ENCODE data around the gene PIN1. TPM values are rescaled to one million over a fixed set of nuclear protein-coding genes. Genes with fewer than 3 reads are reported as not detected.

PIN1 gene
- total and polyA plus RNA-seq, 5 donors from 2014 or later, result 72.0 to 135 (median 101) TPM

DNA sequence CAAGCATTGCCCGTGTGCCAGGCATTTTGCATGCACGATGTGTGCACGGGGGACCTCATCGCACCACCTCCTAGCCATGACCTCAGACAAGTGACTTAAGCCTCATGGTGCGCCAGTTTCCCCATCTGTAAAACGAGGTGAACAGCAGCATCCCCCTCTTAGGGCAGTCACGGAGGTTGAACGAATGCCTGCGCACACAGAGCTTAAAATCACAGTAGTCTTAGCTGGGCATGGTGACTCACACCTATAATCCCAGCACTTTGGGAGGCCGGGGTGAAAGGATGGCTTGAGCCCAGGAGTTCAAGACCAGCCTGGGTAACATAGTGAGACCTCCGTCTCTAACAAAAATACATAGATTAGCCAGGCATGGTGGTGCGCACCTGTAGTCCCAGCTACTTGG, 48.6 kb downstream of the PIN1 start:
- peaks cover 9% of the 10 kb centered on the region for H3K27me3 Mint-ChIP-seq
- H3K9me3 ChIP-seq (ENCODE audit: control insufficient read depth in 2 of 2, low read length in 2 of 2), result no peaks in the 10 kb centered on the region
- no peak overlapping the region for H3K27ac ChIP-seq (ENCODE audit: insufficient read depth, low read length, poor library complexity, severe bottlenecking)
- no peaks in the 10 kb centered on the region for H3K36me3 ChIP-seq (ENCODE audit: control insufficient read depth, insufficient read depth, low read length)
- peaks cover 0 to 1% (median 0%) of the 10 kb centered on the region in 7 donors for H3K9me3 Mint-ChIP-seq
- no peaks in the 10 kb centered on the region for H3K27me3 ChIP-seq (ENCODE audit: control insufficient read depth, insufficient read depth, low read length)
- DNase-seq (no peak), ATAC-seq (ENCODE audit: low read depth in 2 of 2) (no peak)
- no peaks in the 10 kb centered on the region for H3K36me3 Mint-ChIP-seq
- H3K4me3 ChIP-seq (ENCODE audit: low read depth, low read length), result no peak overlapping the region
- peaks cover 0 to 2% (median 0%) of the 10 kb centered on the region in 4 donors for H3K4me1 Mint-ChIP-seq
- no peak overlapping the region for H3K4me3 Mint-ChIP-seq
- no peaks in the 10 kb centered on the region for H3K4me1 ChIP-seq (ENCODE audit: control insufficient read depth, insufficient read depth, low read length, poor library complexity, severe bottlenecking)
- no peak overlapping the region for H3K27ac Mint-ChIP-seq

DNA sequence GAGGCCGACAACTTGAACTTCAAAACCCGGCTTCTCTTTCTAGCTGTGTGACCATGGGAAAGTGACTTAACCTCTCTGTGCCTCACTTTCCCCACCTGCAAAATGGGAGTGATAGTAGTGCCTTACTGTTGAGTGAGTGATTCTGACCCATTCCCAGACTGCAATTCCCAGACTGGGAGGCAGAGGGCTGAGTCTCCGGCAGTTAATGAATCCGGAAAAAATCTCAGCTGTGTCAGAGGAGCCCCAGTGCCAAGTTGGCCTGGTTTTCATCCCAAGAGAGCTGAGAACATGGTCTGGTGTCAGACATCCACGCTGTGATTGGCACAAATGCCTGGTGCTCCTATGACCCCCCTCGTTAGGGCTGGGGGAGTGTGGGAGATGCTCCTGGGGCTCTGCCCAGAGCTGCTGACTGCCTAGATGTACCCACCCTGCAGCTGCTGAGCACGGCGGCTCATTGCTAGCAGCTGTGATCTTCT, 50.0 kb downstream of the PIN1 start:
- Mint-ChIP-seq H3K36me3 (no peaks in the 10 kb centered on the region), H3K4me3 (no peak overlapping the region), H3K27ac (peak overlapping the region in 1 of 3 donors; percentile 44), H3K9me3 (peaks cover 0 to 1% (median 0%) of the 10 kb centered on the region in 7 donors), H3K4me1 (peaks cover 0 to 2% (median 0%) of the 10 kb centered on the region in 4 donors), H3K27me3 (peaks cover 9% of the 10 kb centered on the region)
- no peak for ATAC-seq (ENCODE audit: low read depth in 2 of 2)
- Histone ChIP-seq H3K9me3 (ENCODE audit: control insufficient read depth in 2 of 2, low read length in 2 of 2) (no peaks in the 10 kb centered on the region), H3K27ac (ENCODE audit: insufficient read depth, low read length, poor library complexity, severe bottlenecking) (no peak overlapping the region), H3K4me1 (ENCODE audit: control insufficient read depth, insufficient read depth, low read length, poor library complexity, severe bottlenecking) (no peaks in the 10 kb centered on the region), H3K36me3 (ENCODE audit: control insufficient read depth, insufficient read depth, low read length) (no peaks in the 10 kb centered on the region), H3K27me3 (ENCODE audit: control insufficient read depth, insufficient read depth, low read length) (no peaks in the 10 kb centered on the region), H3K4me3 (ENCODE audit: low read depth, low read length) (no peak overlapping the region)
- no peak for DNase-seq

DNA sequence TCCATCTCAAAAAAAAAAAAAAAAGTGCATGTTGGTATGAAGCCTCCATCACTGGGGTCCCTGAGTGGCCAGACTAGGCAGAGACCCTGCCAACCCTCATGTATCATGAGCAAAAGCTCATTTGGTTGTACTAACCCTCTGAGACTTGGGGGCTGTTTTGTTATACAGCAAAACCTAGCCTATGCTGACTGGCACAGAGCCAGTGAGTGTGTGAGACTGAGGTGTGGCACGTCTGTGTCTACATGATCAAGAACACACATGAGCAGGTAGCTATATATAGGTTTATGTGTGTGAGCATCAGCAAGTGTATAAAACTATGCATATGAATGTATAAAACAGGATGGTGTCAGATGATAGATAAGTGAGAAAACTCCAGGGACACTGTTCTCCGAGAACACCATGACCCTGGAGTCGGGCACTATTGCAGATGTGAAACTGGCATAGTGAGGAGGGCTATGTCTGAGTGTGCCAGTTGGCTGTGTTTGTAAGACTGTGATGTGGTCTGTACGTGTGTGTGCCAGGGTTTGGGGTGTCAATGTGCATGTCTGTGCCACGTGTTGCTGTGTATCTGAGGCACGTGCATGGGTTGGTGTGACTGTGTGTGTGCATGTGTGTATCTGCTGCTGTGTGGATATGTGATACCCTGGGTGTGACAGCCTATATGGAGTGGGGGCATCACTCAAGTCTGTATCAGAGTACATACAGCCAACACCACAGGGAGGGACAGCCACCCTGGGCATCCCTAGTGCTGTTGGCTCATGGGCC, 56.7 kb downstream of the PIN1 start:
- no peaks in the 10 kb centered on the region for H3K36me3 ChIP-seq (ENCODE audit: control insufficient read depth, insufficient read depth, low read length)
- no peaks in the 10 kb centered on the region for H3K4me1 ChIP-seq (ENCODE audit: control insufficient read depth, insufficient read depth, low read length, poor library complexity, severe bottlenecking)
- no peak overlapping the region for H3K27ac Mint-ChIP-seq
- no peaks in the 10 kb centered on the region for H3K27me3 ChIP-seq (ENCODE audit: control insufficient read depth, insufficient read depth, low read length)
- no peak for DNase-seq
- H3K36me3 Mint-ChIP-seq, result no peaks in the 10 kb centered on the region
- H3K9me3 Mint-ChIP-seq, result peaks cover 0 to 2% (median 0%) of the 10 kb centered on the region in 7 donors
- H3K4me1 Mint-ChIP-seq, result peaks cover 0 to 2% (median 0%) of the 10 kb centered on the region in 4 donors
- H3K4me3 ChIP-seq (ENCODE audit: low read depth, low read length), result no peak overlapping the region
- no peak overlapping the region for H3K4me3 Mint-ChIP-seq
- H3K9me3 ChIP-seq (ENCODE audit: control insufficient read depth in 2 of 2, low read length in 2 of 2), result no peaks in the 10 kb centered on the region
- no peak for ATAC-seq (ENCODE audit: low read depth in 2 of 2)
- no peak overlapping the region for H3K27ac ChIP-seq (ENCODE audit: insufficient read depth, low read length, poor library complexity, severe bottlenecking)
- peaks cover 4% of the 10 kb centered on the region for H3K27me3 Mint-ChIP-seq

Other genes starting within 250 kb of the PIN1 start
- gene ZNF561, start 214.1 kb upstream of the PIN1 start, total RNA-seq, result 36.6 TPM
- gene ZNF561, start 214.1 kb upstream of the PIN1 start, polyA plus RNA-seq, result 10 to 100 TPM; 17.0 to 25.2 (median 22.8) TPM
- gene ZNF562, start 160.2 kb upstream of the PIN1 start, total RNA-seq, result 13.5 TPM
- gene ZNF562, start 160.2 kb upstream of the PIN1 start, polyA plus RNA-seq, result 1 to 10 TPM; 2.0 to 5.0 (median 3.3) TPM
- 8.4 TPM for gene ZNF846, start 66.6 kb upstream of the PIN1 start, total RNA-seq
- 1 to 10 TPM; 3.6 to 6.4 (median 3.9) TPM for gene ZNF846, start 66.6 kb upstream of the PIN1 start, polyA plus RNA-seq
- gene FBXL12, start 16.2 kb upstream of the PIN1 start, total RNA-seq, result 34.8 TPM
- gene FBXL12, start 16.2 kb upstream of the PIN1 start, polyA plus RNA-seq, result 10 to 100 TPM in 1 of 4 donors, 1 to 10 TPM in 3; 7.8 to 15.9 (median 9.5) TPM
- gene UBL5, start 7.4 kb upstream of the PIN1 start, total RNA-seq, result 234 TPM
- 100 to 1,000 TPM; 786 to 952 (median 832) TPM for gene UBL5, start 7.4 kb upstream of the PIN1 start, polyA plus RNA-seq
- 7.7 TPM for gene OLFM2, start 101.2 kb downstream of the PIN1 start, total RNA-seq
- 10 to 100 TPM; 14.2 to 22.4 (median 14.6) TPM for gene OLFM2, start 101.2 kb downstream of the PIN1 start, polyA plus RNA-seq
- gene COL5A3, start 175.2 kb downstream of the PIN1 start, total RNA-seq, result 2.1 TPM
- gene COL5A3, start 175.2 kb downstream of the PIN1 start, polyA plus RNA-seq, result under 1 TPM in 1 of 4 donors, not detected in 3; 0.35 TPM
- gene RDH8, start 178.2 kb downstream of the PIN1 start, total RNA-seq, result not detected
- not detected for gene RDH8, start 178.2 kb downstream of the PIN1 start, polyA plus RNA-seq